Astrocyte of the hippocampus (primary cell): Measurements from ENCODE around the gene DHRS11.

ENCODE experiments used
- DNase-seq: peaks from one replicate; pipeline ENCODE4 v3.0.0; 2011; ENCODE audit warnings: low read depth, low spot score

DHRS11 gene

GRCh38 chr17:36614081-36614480 lies 22.4 kb downstream of the DHRS11 start:
- no peak for DNase-seq

DNA sequence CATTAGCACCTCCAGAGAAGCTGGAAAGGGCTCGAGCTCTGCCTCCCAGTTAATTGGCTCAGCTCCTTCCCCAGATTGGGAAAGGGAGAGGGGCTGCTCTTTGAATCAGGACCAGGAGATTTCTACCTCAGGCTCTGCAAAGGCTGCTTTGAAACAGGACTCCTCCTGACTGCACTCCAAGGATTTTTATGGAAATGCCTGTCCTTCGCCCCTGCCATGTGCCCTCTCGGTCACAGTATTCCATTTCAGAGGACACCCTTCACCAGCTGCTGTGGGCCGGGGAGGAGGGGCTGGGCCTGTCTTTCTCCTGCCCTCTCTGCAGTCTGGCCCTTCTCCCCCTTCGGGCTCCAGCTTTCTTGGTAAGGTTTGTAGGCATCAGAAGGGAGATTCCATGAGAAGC lies 23.3 kb downstream of the DHRS11 start:
- no peak for DNase-seq

DNA sequence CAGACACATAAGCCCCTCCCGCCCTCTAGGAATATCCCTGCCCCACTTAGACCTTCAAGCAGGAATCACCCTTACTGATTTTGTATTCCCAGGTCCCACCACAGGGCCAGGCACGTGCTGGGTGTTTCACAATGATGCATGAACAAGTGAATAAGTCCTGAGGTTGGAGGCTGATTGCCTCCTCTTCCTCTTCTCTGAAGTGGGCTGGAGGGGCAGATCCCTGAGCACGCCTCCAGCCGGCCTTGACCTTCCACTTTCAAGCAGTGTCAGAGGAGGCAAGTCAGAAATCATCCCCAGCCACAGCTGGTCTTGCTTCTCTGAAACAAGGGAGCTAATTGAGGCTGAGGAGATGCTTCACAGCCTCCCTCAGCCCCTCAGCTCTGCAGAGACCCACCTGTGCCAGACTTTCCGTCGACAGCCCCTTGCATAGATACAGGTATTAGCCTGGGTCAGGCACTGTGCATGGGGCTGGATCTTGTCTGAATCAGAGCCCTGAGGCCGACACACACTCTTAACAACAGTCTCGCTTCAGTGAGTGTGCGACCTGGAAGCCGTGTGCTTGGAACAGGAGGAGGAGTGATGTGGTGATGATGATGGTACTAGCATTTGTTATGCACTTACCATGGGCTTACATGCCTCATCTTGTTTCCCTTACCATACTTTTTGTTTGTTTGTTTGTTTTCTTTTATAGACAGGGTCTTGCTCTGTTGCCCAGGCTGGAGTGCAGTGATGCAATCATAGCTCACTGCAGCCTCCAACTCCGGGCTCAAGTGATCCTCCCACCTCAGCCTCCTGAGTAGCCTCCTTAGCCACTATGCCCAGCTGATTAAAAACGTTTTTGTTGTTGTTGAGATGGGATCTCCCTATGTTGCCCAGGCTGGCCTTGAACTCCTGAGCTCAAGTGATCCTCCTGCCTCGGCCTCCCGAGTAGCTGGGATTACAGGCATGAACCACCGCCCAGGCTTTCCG lies 24.7 kb downstream of the DHRS11 start:
- no peak for DNase-seq

DNA sequence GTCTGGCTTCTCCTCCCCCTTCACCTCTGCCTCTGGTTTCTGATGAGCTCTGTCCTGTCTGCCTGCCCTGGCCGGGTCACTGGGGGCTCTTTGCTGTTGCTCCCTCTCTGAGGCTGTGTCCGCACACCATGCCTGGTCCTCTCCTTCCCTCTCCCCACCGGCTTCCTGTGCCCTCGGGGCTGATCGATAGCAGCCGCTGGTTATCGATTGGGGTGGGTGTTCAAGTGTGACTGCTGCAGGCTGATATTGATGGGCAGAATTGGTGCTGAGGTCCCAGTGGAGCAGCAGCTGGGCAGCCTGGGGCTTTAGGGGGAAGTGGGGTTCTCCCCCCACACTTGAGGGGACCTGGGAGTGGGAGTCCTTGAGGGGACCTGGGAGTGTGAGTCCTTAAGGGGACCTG lies 26.1 kb downstream of the DHRS11 start:
- no peak for DNase-seq

DNA sequence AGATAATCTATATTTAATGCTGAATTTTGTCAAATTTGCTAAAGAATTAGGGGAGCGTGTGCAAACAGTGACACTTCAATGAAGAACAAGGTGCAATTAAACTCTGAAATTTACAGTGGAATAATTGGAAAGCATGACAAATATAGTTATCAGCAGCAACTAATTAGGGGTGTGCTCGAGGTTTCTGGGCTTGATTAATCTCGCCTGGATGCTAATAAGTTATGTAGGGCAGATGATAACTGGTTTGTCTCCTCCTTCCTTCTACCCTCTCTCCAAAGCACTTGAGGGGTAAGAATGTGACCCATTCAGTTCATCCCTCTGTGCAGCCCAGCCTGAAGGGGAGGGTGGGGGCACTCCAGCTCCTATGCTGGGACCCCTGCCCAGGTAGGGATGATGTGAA lies 31.6 kb downstream of the DHRS11 start:
- DNase-seq: no peak

DNA sequence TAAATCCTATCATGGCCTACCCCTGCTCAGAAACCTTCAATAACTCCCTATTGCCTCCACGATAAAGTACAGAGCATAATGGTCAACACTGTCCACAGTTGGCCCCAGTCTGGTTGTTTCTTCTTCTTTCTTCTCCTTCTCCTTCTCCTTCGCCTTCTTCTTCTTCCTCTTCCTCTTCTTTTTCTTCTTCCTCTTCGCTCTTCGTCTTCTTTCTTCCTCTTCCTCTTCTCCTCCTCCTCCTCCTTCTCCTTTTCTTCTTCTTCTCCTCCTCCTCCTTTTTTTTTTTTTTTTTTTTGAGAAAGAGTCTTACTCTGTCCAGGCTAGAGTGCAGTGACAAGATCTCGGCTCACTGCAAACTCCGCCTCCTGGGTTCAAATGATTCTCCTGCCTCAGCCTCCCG lies 33.5 kb downstream of the DHRS11 start:
- no peak for DNase-seq

DNA sequence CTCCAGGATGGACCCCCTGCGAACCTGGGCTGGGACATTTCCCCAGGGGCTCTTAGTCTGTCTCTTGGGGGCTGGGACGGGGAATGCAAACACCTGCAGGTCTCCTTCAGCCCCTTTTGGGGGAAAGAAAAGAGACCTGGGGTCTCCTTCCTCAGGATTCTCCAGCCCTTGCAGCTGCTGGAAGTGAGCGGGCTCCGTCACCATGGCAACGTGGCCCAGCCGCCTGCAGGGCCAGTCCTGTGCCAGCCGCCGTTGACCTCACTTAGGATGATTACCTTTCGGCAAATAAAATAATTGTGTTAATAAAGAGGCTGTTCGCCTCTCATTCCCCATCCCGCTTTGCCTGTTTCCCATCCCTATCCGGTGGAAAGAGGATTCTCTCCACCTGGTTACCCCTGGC lies 35.4 kb downstream of the DHRS11 start:
- DNase-seq: no peak

- no peak for DNase-seq
Measured at GRCh38 chr17:36628576-36628975, 36.9 kb downstream of the DHRS11 start.

DNA sequence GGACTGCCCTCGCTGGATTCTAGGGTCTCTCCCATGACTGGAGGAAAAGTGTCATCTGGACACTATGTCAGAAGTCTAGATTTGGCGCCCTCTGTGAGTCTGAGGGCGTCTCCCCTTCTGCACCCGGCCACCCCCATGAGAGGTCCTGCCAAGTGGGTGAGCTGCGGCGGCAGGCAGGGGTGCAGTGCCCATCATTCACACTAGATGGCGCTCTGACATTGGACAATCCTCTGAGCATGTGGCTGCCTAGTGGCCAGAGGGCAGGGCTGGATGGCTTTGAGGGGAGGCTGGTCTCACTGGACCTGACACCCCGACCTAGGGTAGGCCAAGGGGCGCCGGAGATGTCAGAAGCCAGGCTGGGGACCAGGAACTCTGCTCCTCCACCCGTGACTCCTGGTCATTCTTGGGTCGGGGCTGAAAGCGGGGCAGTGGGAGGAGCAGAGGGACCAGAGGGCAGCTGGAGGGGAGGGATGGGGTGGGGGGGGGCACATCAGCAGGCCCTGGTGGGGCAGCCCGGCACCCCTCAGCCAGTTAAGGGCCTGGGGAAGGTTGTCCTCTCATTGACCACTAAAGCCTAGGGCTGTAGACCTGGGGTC lies 37.7 kb downstream of the DHRS11 start:
- DNase-seq: peak; percentile 87

DNA sequence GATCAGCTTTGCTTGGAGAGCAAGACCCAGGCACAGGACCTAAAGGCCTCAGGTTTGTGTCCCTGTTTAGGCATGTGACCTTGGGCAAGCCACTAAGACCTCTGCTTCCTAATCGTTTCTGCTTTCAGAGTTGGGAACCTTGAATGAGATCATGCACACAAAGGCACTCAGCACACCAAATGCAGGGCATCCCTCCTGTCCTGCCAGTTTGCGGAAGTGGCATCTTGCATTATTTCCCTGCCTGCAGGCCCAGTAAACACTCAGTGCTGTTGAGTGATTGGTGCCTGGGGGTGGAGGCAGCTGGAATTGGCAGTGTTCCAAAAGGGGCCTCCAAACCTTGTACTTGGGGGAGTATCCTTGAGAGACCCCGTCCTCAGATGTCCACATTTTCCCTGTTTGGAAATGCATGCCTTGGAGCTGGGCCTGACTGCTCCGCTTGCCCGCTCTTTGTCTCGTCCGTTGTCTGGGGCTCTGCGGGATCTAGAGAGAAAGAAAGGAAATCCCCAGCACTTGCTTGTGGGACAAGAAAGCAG lies 38.4 kb downstream of the DHRS11 start:
- DNase-seq: no peak

- no peak for DNase-seq
Measured at GRCh38 chr17:36631022-36631421, 39.3 kb downstream of the DHRS11 start.

DNA sequence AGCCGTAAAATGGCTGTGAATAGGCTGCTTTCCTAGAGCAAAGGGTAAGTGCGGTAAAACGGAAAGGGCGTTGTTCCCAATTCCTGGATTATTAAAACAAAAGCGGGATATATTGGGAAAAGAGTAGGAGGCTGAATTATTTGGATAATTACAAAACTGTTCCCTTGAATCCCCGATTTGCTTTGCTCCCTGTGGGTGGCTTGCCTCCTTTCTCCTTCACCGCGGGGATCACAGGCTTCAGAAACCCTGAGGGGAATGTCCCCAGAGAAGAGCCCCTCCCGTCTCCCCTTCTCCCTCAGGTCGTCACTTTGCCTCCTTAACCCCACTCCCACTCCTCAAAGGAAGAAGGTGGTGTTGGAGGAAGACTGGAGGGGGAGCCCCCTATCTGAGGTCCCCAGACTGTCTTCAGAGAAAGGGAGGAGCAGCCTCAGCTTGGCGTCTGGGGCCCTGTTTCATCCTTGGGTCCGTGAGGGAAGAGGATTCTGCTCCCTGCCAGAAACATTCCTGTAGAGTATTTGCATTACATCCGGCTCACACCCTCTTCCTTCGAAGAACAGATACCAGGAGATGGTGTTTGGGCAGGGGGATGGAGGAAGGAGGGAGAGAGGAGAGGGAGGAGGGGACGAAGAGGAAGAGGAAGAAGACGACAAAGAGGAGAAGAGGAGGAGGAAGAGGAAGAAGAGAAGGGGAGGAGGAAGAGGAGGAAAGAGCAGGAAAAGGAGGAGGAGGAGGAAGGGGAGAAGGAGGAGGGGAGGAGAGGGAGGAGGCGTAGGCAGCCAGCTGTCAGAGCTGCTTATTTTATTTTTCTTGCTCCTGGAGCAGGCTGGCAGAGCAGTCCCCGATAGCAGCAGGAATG lies 41.5 kb downstream of the DHRS11 start:
- no peak for DNase-seq

DNA sequence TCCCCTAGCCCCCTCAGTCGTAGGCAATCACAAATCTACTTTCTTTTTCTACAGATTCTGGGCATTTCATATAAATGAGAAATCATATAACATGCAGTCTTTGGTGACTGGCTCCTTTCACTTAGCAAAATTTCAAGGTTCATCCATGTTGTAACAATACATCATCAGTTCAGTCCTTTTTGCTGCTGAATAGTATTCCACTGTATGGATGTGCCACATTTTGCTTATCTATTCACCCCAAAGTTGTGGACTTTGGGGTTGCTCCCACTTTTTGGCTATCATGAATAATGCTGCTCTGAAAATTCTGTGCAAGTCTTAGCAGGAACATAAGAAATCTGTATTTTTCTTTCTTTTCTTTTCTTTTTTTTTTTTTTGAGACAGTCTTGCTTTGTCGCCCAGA lies 48.7 kb downstream of the DHRS11 start:
- DNase-seq: no peak

- DNase-seq: no peak
Measured at GRCh38 chr17:36640836-36641235, 49.2 kb downstream of the DHRS11 start.

DNA sequence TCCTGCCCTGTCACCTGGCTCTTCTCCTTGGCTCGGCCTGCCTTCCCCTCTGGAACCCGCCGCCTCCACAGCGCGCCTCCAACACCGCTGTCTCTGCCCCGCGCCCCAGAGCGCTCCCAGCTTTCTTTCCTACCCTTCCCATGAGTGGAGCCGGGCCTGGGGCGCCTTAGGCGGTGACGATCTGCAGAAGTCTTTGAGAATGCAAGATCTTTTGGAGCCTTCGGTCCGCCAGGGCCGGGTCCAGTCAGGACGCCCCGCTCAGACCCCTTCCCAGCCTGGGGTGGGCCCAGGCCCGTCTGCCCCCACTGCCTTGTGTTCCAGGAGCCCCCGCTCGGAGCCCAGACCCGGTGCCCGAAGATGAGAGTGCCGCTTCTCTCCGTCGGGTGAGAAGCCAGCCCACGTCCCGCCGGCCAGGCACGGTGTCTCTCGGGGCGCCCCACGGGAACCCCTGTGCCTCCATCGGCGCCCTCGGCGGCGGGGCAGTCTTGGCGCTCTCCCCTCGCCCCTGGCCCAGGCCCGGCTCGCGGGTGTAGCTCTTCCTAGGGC lies 49.7 kb downstream of the DHRS11 start:
- peak; percentile 20 for DNase-seq

DNA sequence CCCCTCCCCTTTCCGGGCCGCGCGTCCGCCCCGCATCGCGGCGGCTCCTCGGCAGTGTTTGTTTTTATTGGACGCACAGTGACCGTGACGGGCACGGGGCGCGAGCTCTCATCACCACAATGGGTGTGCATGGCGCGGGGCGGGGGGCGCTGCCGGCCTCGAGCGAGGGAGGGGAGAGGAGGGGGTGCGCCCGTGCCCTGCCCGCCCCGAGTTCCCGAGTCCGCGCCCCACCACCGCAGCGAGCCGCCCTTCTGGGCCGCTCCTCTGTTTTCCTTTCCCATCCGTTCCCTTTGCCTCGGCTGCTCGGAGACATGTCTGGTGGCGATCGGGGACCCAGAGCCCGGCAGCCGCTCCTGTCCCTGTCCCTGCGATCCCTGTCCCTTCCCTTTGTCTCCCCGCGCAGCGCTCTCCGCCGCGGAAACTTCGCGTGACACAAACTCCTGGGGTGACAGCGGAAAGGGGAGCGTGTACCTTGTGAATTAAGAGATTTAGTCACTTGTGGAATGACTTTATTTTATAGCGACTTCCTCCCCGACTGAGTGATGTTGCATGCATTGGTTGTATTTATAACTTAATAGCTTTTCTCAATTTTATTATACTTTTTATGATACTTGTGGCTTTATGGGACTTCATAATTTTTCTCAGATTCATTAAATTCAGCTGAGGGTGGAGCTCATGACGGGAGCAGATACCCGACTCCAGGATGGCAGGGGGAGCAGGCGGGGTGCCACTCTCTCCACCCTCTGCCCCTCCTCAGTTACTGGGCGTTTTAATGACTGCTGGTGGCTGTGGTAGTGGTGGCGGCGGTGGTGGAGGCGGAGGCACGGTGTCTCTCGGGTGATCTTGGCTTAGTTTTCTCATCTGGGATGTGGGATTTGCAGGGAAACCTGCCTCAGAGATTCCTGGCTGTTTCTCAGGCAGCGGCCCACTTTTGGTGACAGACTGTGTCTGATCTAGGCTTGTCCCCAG lies 50.5 kb downstream of the DHRS11 start:
- DNase-seq: peak; percentile 24

DNA sequence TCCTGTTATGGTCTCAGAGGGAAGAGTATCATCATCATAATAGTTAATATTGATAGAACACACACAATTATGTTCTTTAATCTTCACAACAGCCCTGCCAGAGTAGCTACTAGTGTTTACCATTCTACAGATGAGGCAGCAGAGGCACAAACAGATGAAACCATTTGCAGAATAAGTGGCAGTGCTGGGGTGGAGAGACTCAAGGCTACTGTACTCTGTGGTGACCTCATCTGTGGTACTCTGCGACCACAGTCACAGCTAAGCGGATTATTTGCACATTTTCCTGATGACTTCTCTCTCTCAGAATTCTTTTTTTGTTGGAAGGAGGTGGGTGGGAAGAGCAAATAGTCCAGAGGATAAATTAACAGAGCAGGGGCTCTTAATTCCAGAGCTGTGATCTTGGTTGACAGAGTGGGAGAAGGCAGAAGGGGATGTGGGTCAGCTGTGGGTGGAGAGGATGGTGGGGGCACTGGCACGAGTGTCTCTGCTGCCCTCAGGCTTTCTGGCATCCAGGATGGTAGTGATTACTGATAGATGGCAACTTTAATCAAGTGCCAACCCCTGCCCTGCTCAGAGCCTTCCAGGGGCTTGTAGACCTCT lies 51.5 kb downstream of the DHRS11 start:
- no peak for DNase-seq

DNA sequence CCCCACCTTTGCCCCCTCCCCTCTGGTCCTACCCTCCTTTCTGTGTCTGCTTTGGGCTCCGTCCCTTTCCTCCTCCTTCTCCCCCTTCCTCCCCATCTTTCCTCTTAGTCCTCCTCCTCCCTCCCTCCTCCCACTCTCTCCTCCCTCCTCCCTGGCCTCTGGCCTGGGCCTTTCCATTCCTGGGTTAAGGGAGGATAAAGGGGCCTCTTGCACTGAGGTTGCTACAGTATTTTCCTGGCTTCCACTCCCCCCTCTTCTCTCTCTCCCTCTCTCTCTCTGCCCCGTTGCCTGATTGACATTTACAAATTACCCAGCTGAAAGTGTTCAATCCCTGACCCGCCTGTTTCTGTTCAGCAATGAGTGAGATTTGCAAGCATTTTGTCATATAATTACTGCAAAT lies 53.7 kb downstream of the DHRS11 start:
- no peak for DNase-seq

GRCh38 chr17:36647636-36648035 lies 56.0 kb downstream of the DHRS11 start:
- no peak for DNase-seq
